COLO668 (cell line): Measurements from ENCODE around the gene TAC3.

Experiments used
- DNase-seq: peaks from one replicate; lab custom pipeline; 2025; ENCODE audit not compliant: unreplicated experiment; lab: John Stamatoyannopoulos, UW

TAC3 gene

GRCh38 chr12:57006809-57007475 lies 9.4 kb downstream of the TAC3 start:
- no peak for DNase-seq

- peak; percentile 78 for DNase-seq
These were observed 10.1 kb downstream of the TAC3 start, which contains the start of gene ZBTB39 for GRCh38 chr12:57005980-57006808. ZBTB39 (minus strand) TSS chr12:57006546; CDS start chr12:57004917, 1,629 bp downstream.

GRCh38 chr12:57004651-57005050 lies 11.7 kb downstream of the TAC3 start:
- no peak for DNase-seq

GRCh38 chr12:57003395-57003794 lies 12.9 kb downstream of the TAC3 start:
- no peak for DNase-seq

GRCh38 chr12:57001448-57001906 lies 14.9 kb downstream of the TAC3 start:
- peak; percentile 54 for DNase-seq

- no peak for DNase-seq
These were observed 15.9 kb downstream of the TAC3 start for GRCh38 chr12:57000393-57000792.

- no peak for DNase-seq
These were observed 16.9 kb downstream of the TAC3 start for GRCh38 chr12:56999456-56999855.

GRCh38 chr12:56998981-56999380 lies 17.3 kb downstream of the TAC3 start:
- no peak for DNase-seq

- DNase-seq: no peak
These were observed 18.0 kb downstream of the TAC3 start for GRCh38 chr12:56998316-56998715.

- DNase-seq: no peak
These were observed 19.4 kb downstream of the TAC3 start for GRCh38 chr12:56996793-56997545.

- DNase-seq: no peak
These were observed 20.3 kb downstream of the TAC3 start for GRCh38 chr12:56995930-56996496.

GRCh38 chr12:56995201-56995929 lies 21.0 kb downstream of the TAC3 start:
- no peak for DNase-seq

- no peak for DNase-seq
These were observed 22.0 kb downstream of the TAC3 start for GRCh38 chr12:56994231-56994746.

- DNase-seq: no peak
These were observed 23.0 kb downstream of the TAC3 start for GRCh38 chr12:56993346-56993745.

GRCh38 chr12:56991319-56992246 lies 24.7 kb downstream of the TAC3 start:
- no peak for DNase-seq

GRCh38 chr12:56990648-56991318 lies 25.5 kb downstream of the TAC3 start:
- DNase-seq: no peak

- DNase-seq: no peak
These were observed 26.3 kb downstream of the TAC3 start for GRCh38 chr12:56989861-56990610.

- DNase-seq: no peak
These were observed 28.1 kb downstream of the TAC3 start for GRCh38 chr12:56988207-56988739.
